CD14-positive monocyte (primary cell): Measurements from ENCODE around the gene GTF2H1. TPM values are rescaled to one million over a fixed set of nuclear protein-coding genes. Genes with fewer than 3 reads are reported as not detected.
A peak's percentile ranks its signal among the peaks of the same experiment; 100 is the strongest.

Experiments
- DNase-seq, 3 donors: peaks; one replicate each; pipeline ENCODE4 v3.0.0-alpha.2; 2011 to 2022
- H2AFZ ChIP-seq: 2 replicates; pipeline ENCODE4 v1.6.0; 2012; ENCODE audit warnings: mild to moderate bottlenecking, low read depth, low read length, inconsistent platforms; ENCODE audit not compliant: insufficient read depth, poor library complexity, severe bottlenecking
- H3K27ac ChIP-seq, 2 donors: 1 replicate in 1 of 2; 2 replicates in 1 of 2; pipeline ENCODE4 v1.5.1; 2012 to 2013; ENCODE audit warnings: low read length in 2 of 2, control low read depth in 1 of 2, inconsistent platforms in 1 of 2, low read depth in 1 of 2, mild to moderate bottlenecking in 1 of 2
- H3K27me3 ChIP-seq, 2 donors: one replicate each; pipeline versions ENCODE4 v1.6.0 to v1.6.1; 2011 to 2013; ENCODE audit warnings: low read length in 2 of 2; ENCODE audit not compliant: control insufficient read depth in 2 of 2, insufficient read depth in 2 of 2
- H3K36me3 ChIP-seq, 2 donors: replicated peaks in 1 of 2; 1 replicate in 1 of 2; 2 replicates in 1 of 2; pipeline versions ENCODE4 v1.5.1 to v1.6.1; 2012 to 2013; ENCODE audit warnings: low read length in 2 of 2, control low read depth in 1 of 2, inconsistent platforms in 1 of 2, mild to moderate bottlenecking in 1 of 2; ENCODE audit not compliant: insufficient read depth in 2 of 2, control insufficient read depth in 1 of 2
- H3K4me1 ChIP-seq, 2 donors: 1 replicate in 1 of 2; 2 replicates in 1 of 2; pipeline versions ENCODE4 v1.5.1 to v1.6.1; 2012 to 2013; ENCODE audit warnings: low read length in 2 of 2, control low read depth in 1 of 2, inconsistent platforms in 1 of 2, mild to moderate bottlenecking in 1 of 2, moderate library complexity in 1 of 2; ENCODE audit not compliant: insufficient read depth in 2 of 2, control insufficient read depth in 1 of 2
- H3K4me2 ChIP-seq: replicated peaks from 2 replicates; pipeline ENCODE3; 2012; ENCODE audit warnings: low read length, moderate library complexity, mild to moderate bottlenecking; ENCODE audit not compliant: poor library complexity, severe bottlenecking; ENCODE audit errors: extremely low read depth
- H3K4me3 ChIP-seq, 3 experiments: fragments of 200-600 bp in 1 of 3; sonication (generic) in 1 of 3; replicated peaks in 1 of 3; 1 replicate in 2 of 3; 2 replicates in 1 of 3; pipeline ENCODE4 v1.5.1; 2011 to 2013; ENCODE audit warnings: low read length in 3 of 3, mild to moderate bottlenecking in 3 of 3, control low read depth in 2 of 3, low read depth in 2 of 3, inconsistent platforms in 1 of 3, moderate library complexity in 1 of 3
- H3K79me2 ChIP-seq: 2 replicates; pipeline ENCODE4 v1.6.0; 2012; ENCODE audit warnings: mild to moderate bottlenecking, control low read depth, inconsistent platforms, low read length, moderate library complexity; ENCODE audit not compliant: insufficient read depth
- H3K9ac ChIP-seq: 2 replicates; pipeline ENCODE4 v1.6.0; 2017; ENCODE audit warnings: low read length, mild to moderate bottlenecking; ENCODE audit not compliant: insufficient read depth, poor library complexity, severe bottlenecking
- H3K9me3 ChIP-seq, 2 donors: replicated peaks in 1 of 2; 1 replicate in 1 of 2; 2 replicates in 1 of 2; pipeline versions ENCODE4 v1.5.1 to v1.6.1; 2012 to 2013; ENCODE audit warnings: low read length in 2 of 2, control low read depth in 1 of 2; ENCODE audit not compliant: control insufficient read depth in 1 of 2, insufficient read depth in 1 of 2
- H4K20me1 ChIP-seq: 2 replicates; pipeline ENCODE4 v1.6.0; 2012; ENCODE audit warnings: mild to moderate bottlenecking, low read length, control low read depth, moderate library complexity; ENCODE audit not compliant: insufficient read depth
- H3K27ac Mint-ChIP-seq, 7 donors: one replicate each; pipeline ENCODE4 v1.8.0; 2020; ENCODE audit warnings: mild to moderate bottlenecking in 7 of 7, mixed read lengths in 7 of 7, moderate library complexity in 6 of 7, inconsistent platforms in 2 of 7
- H3K27me3 Mint-ChIP-seq, 3 donors: one replicate each; pipeline ENCODE4 v1.8.0; 2021 to 2022; ENCODE audit warnings: low read depth in 3 of 3, mild to moderate bottlenecking in 3 of 3, mixed read lengths in 3 of 3, moderate library complexity in 3 of 3, inconsistent platforms in 1 of 3
- H3K36me3 Mint-ChIP-seq, 2 donors: one replicate each; pipeline ENCODE4 v1.8.0; 2020; ENCODE audit warnings: mixed read lengths in 2 of 2, inconsistent platforms in 1 of 2, mild to moderate bottlenecking in 1 of 2
- H3K4me1 Mint-ChIP-seq: one replicate; pipeline ENCODE4 v1.8.0; 2020; ENCODE audit warnings: mild to moderate bottlenecking, mixed read lengths
- H3K4me3 Mint-ChIP-seq, 2 donors: one replicate each; pipeline ENCODE4 v1.8.0; 2020; ENCODE audit warnings: mild to moderate bottlenecking in 2 of 2, mixed read lengths in 2 of 2, moderate library complexity in 1 of 2
- H3K9me3 Mint-ChIP-seq, 7 donors: one replicate each; pipeline ENCODE4 v1.8.0; 2020 to 2022; ENCODE audit warnings: mixed read lengths in 7 of 7, mild to moderate bottlenecking in 6 of 7, moderate library complexity in 6 of 7, inconsistent platforms in 2 of 7
- CTCF ChIP-seq: fragments of 200-600 bp; IDR thresholded peaks from one replicate; pipeline ENCODE4 v1.8.0; 2022; ENCODE audit warnings: antibody characterized with exemption, mild to moderate bottlenecking
- intact Hi-C, 2 donors: fragments of 100-400 bp; cut with micrococcal nuclease; formaldehyde crosslinking; loops; one replicate each; pipeline versions ENCODE4 v1.15.0 to v1.15.1; 2023
- polyA plus RNA-seq, 3 donors: library from polyadenylated mRNA; depleted of rRNA in 1 of 3; unstranded in 2 of 3; stranded (reverse) in 1 of 3; fragments of 300-500 nt in 2 of 3; fragments of >200 nt in 1 of 3; fragmentation: Illumina TruSeq in 2 of 3; gene quantifications; 1 replicate in 2 of 3; 2 replicates in 1 of 3; pipeline ENCODE4 v1.2.3, GENCODE V29; 2012 to 2021

The GTF2H1 gene
- polyA plus RNA-seq, 3 donors = 23.0 to 26.6 (median 26.2) TPM

GRCh38 chr11:18299721-18300120 lies 22.6 kb upstream of the GTF2H1 start:
- H3K9ac ChIP-seq = no peak overlapping the region
- H3K4me3 Mint-ChIP-seq = no peak overlapping the region
- H3K27ac ChIP-seq = peak overlapping the region in 1 of 2 donors; percentile 24
- peaks cover 6% of the 10 kb centered on the region for H3K4me1 Mint-ChIP-seq
- H3K79me2 ChIP-seq = no peaks in the 10 kb centered on the region
- no peaks in the 10 kb centered on the region for H3K9me3 ChIP-seq
- H3K27ac Mint-ChIP-seq = peak overlapping the region in 6 of 7 donors; percentile 3 to 82 (median 50)
- no peak overlapping the region for H2AFZ ChIP-seq
- H3K4me1 ChIP-seq = no peaks in the 10 kb centered on the region
- no peak overlapping the region for H3K4me3 ChIP-seq
- no peak overlapping the region for H3K4me2 ChIP-seq
- H3K27me3 ChIP-seq = no peaks in the 10 kb centered on the region
- intact Hi-C loops = no loop called here
- no peaks in the 10 kb centered on the region for H3K9me3 Mint-ChIP-seq
- H3K36me3 ChIP-seq = peaks cover 86 to 97% of the 10 kb centered on the region in 2 donors
- H3K27me3 Mint-ChIP-seq = no peaks in the 10 kb centered on the region
- H3K36me3 Mint-ChIP-seq = peaks cover 72 to 94% of the 10 kb centered on the region in 2 donors
- H4K20me1 ChIP-seq = no peaks in the 10 kb centered on the region
- no peak for TF ChIP-seq CTCF
- no peak for DNase-seq

- Histone ChIP-seq H3K4me3 (no peak overlapping the region), H3K27me3 (no peaks in the 10 kb centered on the region), H3K4me2 (no peak overlapping the region), H2AFZ (no peak overlapping the region), H3K27ac (no peak overlapping the region), H3K9ac (no peak overlapping the region), H4K20me1 (no peaks in the 10 kb centered on the region), H3K9me3 (no peaks in the 10 kb centered on the region), H3K79me2 (no peaks in the 10 kb centered on the region), H3K36me3 (peaks cover 85 to 97% of the 10 kb centered on the region in 2 donors), H3K4me1 (no peaks in the 10 kb centered on the region)
- Mint-ChIP-seq H3K27me3 (no peaks in the 10 kb centered on the region), H3K4me1 (peaks cover 1% of the 10 kb centered on the region), H3K36me3 (peaks cover 78 to 92% of the 10 kb centered on the region in 2 donors), H3K4me3 (no peak overlapping the region), H3K27ac (no peak overlapping the region), H3K9me3 (peaks cover 0 to 2% (median 0%) of the 10 kb centered on the region in 7 donors)
- intact Hi-C loops = no loop called here
- no peak for DNase-seq
- no peak for TF ChIP-seq CTCF
Observed at GRCh38 chr11:18304745-18305144, 17.6 kb upstream of the GTF2H1 start.
